ENCODE results near the gene CIB4.

The CIB4 gene

DNA sequence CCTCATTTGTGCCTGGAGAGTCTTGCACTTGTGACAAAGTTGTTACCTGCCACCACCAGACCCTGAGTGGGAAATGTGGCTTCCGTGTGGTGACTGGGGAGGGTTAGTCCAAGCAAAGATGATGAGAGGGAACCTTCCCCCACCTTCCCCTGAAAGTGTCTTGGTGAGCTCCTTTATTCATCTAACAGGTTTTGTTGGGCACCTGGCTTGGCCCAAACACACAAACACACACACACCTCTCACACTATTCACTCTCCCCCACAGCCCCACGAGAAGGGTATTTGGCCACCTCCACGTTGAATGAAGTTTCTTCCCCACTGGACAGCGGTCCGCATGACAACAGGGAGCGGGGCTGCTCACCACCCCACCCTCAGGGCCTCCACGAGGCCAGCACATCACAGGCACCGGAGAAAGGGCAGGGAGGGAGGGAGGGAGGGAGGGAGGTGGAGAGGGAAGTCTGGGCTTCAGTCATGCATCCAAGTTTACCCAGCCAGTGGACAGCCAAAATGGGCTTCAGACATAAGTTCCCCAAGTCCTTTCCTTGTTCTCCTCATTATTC lies 1.4 kb downstream of the CIB4 start:
- DNase-seq: no peak

DNA sequence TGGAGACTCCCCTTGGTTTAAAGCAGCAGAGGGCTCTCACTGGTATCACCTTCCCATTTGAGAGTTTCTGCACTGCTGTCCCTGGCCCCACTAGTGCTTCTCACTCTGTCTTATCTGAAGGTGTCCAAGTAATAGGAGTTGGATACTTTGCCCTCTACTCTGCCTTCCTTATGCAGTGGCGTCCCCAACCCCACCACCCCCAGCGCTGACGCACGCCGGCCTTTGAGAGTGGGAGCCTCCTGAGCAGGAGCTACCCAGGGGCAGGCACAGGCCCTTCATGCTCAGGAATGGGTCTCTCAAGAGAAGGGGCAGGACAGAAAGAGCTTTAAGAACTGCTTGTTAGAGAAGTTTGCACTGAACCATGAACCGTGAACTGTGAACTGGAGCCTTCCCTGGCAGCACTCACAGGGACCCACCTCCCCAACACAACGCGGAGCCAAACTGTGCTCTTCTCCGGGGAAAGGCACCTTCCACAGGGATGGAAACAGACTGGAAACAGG lies 3.3 kb downstream of the CIB4 start:
- DNase-seq: no peak

DNA sequence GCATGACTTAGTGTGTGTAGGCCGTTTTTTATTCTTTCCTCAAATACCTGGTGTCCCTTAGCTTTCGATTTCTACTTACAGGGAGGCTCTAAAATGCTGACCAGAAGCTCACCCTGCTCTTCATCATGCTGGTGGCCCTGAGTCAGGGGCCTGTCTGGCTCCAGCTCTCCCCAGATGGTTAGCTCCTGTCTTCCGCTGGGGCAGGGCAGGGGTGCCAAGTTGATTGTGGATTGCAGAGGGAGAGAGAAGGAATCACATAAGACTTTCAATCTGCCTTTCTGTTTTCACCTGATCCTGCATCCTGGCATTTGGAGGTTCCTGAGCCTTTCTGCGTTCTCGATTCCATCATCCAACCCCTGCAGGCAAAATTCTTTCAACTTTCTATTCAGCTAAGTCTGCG lies 4.2 kb downstream of the CIB4 start:
- DNase-seq: no peak

DNA sequence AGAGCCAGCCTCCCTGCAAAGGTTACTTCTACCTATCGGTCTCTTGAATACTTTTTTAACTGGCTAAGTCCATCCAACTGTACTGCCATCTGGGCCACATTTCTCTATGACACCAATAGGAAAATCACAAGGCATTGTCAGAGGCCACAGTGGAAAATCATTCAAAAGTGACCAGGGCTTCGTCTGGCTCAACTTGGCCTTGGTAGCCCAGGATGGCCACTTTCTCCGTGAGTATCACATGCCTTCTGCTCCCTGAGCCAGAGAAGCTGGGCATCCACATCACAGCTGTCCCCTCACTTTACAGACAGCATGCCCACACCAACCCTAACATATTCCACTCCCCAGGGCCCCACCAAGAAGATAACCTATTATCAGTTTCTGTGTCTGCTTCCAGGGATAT lies 5.8 kb downstream of the CIB4 start:
- no peak for DNase-seq

DNA sequence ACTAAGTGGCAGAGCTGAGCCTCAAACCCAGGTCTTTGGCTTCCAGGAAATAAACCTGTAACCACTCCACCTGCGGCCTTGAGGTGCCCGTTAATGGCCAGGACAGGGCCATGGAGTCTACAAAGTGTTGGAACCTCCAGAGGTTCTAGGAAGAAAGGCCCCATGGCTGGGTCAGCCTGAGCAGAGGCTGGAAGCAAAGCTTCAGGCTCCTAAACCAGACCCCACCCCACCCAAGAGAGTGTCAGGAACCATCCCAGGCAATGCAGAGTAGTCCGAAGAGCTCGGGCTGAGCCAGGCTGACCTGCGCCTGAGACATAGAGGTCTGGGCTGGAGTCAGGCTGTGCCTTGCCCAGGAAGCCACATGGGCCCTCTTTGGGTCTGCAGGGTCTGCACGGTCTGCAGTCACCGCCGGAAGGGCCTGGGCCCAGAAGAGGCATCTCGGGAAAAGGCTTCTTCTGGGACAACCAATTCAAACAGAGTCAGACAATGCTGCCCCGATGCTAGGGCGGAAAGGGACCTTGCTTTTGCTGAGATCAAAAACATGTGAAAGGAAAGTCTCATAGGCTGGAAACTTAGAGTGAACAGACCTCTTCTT lies 6.4 kb downstream of the CIB4 start:
- DNase-seq: no peak

DNA sequence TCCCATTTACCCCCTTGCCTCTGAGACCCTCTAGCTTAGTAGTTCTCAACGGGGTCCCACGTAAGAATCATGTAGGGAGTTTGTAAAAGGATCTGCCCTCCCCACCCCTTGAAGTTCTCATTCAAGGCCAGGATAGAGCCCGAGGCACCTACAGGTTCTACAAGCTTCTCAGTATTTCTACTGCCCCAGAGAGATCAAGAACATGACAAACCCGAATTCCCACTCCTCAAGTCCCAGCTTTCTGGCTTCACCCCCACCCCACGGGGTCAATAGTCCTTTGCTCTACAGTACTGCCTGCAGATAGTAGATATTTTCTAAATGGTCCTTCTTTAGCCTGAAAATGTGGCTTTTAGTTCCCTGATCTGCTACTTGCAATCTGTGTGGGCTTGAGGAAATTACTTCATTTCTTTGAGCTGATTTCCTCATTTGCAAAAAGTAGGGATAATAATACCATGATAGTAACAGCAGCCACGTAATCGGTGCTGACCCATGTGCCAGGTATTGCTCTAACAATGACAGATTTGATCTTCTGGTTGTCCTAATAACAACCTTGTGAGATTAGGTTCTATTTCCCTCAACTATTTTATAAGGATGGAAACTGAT lies 7.1 kb downstream of the CIB4 start:
- DNase-seq: no peak

DNA sequence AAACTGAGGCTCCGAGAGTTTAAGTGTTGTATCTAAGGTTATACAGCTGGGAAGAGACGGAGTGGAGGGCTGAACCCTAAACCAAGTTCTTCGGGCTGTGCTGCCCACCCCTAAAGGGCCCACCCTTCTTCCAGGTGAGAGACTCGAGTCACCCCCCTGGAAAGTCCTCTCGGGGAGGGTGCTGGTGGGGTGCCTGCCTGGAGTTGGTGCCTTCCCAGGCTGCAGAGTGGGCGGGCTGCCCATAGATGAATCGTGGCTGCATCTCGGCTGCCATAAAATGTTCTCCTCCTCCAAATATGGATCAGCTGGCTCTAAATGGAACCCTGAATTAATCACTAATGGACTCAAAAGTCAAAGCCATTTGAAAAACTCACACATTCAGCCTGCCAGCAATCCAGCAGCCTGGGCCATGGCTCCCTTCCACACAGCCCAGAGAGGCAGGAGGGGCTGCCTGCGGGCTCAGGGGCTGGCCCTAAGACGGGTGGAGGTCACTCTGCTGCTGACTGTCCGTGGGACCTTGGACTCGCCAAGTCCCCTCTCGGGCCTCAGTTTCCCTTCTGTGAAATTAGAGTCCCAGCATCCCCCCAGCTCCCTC lies 7.7 kb downstream of the CIB4 start:
- DNase-seq: no peak

DNA sequence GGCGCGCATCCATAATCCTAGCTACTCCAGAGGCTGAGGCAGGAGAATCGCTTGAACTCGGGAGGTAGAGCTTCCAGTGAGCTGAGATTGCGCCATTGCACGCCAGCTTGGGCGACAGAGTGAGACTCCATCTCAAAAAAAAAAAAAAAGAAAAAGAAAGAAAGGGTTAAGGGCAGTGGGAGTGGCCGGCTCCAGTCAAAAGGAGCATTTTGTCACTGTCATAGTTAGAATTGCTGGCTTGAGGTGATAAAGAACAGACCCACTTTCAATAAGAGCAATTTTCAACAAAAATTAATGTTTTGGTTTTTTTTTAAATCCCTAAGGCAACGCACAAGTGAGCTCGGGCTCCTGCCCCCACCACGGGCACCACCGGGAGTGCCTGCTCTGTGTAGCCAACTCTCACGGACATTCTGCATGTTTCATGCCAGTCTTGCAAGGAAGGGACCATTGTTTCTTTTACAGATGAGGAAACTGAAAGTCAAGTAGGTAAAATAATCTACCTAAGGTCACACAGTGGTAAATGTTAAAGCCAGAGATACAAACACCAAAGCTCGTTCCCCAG lies 8.5 kb downstream of the CIB4 start:
- no peak for DNase-seq

DNA sequence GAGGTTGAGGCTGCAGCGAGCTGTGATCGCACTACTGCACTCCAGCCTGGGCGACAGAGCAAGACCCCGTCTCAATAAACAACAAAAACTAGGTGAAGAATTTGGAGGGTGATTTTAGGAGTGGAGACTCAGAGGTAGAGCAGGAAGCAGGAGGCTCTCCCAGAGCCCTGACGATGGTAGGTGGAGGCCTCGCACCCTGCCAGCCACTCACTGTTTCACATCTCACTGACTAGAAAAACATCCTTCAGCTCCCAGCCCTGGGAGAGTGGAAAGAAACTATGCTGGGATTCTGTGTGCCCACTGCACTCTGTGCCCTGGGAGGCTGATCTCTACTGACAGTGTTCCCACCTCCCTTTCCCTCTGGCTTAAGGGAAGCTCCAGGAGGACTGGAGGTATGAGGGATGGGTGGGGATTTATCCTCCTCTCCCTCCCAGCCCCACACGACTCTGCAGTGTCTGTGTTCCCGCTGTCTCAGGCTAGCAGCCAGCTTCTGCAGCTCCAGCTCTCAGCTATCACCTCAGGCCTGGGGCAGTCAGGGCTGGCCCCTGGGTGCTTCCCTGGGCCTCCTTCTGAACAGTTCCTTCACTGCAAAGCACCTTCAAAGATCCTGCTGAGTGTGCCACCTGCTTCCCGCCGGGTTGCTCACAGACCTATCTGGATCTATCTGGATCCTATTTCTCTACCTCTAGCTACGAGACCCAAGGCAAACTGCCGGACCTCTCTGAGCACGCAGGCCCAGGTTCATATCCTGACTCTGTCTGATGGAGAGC lies 9.6 kb downstream of the CIB4 start:
- no peak for DNase-seq

DNA sequence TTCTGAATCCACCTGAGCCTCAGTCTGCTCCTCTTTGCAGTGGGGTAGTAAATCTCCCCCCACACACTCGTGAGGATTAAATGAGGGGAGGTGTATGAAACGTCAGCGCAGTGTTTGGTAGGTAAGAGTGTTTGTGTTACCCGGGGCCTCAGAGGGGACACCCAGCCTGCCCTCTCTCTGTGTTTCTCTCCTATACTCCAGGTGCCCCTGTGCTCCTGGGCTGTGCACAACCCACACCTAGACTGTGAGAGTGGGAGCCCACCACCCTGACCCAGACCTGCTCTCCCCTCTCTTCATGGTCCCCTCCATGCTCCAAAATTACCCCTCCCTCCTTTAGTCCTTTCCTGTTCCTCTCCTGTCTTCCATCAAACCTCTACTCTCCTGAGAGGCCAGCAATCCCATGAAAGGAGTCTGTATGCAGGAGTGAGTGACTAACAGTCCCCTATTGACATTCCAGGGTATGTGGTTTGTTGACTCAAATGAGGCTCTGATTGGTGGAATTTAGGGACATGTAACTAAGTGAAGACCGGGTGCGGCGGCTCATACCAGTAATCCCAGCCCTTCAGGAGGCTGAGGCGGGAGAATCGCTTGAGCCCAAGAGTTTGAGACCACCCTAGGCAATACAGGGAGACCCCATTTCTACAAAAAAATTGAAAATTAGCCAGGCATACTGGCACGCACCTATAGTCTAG lies 10.4 kb downstream of the CIB4 start:
- no peak for DNase-seq

DNA sequence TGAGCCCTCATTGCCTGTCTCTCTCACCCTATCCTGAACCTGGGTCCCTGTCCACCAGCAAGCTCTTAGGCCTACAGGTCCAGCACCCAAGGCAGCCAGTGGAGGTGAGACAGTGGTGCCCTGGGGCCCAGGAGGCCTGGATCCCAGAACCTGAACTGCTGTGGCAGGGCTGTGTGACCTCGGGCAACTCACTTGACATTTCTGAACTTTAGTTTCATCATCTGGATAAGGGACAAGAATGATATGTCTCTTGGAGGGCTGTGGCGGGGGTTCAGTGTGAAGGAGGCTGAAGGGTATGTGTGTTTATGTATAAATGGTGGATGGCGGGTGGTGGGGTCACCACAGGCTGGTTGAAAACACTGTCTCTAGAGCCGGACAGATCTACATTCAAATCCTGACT lies 10.9 kb downstream of the CIB4 start:
- no peak for DNase-seq

DNA sequence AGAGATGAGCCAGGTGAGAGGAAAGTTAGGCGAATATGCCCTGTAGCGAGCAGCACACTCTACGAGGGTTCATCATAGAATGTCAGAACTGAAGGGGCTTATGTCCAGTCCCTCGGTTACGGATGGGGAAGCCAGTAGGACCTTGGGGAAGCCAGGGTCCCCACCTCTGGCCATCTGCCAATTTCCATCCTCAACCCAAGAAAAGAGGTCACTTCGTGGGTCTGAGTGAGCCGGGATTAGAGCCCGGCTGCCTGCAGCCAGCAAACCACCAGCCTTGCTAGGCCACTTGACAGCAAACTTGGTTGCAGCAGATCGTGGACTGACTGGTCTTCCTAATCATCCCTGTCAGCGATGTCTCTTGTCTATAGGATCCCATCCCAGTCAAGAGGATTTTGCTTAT lies 11.4 kb downstream of the CIB4 start:
- DNase-seq: no peak

DNA sequence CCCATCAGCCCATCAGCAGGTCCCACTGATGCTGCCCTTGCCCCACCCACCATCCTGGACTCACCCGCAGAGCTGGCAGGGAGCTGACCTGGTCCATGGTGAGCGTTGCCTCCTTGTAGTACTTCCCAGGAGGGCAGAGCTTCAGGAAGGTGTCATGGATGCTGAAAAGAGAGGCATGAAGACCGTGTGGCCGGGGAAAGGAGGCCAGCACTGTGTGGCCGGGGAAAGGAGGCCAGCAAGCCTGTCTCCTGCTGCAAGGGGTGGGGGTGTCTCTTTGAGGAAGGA lies 11.9 kb downstream of the CIB4 start:
- no peak for DNase-seq

DNA sequence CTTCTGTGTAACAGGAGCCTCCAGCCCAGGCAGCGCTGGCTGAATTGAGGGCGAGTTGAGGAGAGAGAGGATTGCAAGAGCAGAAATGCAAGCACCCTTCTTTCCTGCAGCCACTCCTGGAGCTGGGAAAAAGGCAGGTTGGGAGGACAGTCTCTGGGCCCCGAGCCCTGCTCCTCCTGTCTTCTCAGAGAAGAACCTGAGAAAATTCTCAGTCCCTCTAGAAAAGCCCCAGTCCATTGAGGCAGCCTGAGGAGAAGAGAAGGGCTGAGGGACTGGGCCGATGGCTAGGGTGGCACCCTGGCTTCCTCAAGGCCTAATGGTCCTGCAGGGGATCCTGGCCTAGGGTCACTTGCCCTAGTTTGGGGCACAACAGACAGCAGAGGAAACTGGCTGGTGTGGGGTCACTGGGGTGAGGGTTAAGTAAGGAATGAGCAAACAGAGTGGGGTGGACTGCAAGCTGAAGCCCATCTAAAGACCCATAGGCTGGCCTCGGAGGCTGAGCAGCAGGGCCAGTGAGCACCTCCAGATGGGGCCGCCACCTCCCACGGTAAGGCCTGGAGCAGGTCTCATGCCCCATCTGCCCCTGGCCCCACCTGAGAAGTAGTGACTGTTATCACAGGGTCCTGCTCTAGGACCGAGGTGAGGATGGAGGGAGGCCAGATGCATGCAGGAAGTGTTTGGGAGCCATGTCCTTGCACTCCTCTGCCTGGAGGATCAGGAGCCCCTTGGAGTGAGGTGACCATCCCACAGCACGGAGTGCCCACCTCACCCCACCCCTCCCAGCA lies 12.4 kb downstream of the CIB4 start:
- no peak for DNase-seq

DNA sequence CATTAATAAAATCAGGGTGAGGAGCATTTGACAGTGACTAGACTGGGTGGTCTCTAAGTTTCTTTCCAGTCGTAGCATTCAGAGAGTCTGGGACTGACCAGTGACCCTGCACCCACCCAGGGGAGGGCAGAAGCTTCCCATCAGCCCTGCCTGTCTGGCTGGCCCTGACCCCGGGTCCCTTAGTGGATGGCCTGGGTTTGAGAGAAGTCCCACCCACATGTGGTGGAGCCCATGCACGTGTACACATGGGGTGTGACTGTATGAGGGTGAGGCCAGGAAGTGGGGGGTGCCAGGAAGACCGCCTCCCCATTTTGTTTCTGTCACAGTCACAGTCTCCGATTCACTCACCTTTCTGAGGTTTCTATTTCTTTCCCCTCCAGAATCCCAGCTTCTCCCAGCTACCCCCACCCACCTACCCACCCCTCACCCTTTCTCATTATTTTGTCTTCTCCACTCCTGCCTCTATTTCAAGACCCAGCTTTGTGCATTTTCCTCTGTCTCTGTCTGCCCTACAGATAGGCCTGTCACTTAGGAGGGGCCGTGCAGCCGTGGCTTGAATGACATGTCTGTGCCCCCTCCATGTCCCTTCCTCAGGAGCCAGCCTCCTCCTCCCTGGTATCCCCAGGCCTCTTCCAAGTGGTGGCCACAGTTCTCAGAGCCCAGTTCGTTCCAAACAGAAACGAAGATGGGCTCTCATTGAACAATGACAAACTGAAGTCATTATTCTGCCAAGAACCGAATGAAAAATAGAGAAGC lies 13.6 kb downstream of the CIB4 start:
- no peak for DNase-seq

DNA sequence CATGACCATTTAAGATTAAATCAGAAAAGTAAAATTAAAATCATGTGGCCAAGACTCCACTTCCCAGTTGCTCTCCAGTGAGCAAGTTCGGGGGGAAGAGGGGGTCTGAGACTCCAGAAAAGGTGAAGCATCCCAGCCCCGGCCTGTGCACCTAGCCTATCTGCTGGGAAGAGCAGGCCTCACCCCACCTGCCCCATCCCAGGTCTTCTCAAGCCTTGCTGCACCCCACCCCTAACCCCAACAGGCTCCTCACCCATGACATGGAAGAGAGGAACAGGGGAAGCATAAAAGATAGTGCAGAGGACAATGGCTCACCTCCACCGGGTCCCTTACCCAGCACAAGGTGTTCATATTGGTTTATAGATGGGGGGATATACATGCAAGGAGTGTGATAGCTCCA lies 14.6 kb downstream of the CIB4 start:
- DNase-seq: no peak

DNA sequence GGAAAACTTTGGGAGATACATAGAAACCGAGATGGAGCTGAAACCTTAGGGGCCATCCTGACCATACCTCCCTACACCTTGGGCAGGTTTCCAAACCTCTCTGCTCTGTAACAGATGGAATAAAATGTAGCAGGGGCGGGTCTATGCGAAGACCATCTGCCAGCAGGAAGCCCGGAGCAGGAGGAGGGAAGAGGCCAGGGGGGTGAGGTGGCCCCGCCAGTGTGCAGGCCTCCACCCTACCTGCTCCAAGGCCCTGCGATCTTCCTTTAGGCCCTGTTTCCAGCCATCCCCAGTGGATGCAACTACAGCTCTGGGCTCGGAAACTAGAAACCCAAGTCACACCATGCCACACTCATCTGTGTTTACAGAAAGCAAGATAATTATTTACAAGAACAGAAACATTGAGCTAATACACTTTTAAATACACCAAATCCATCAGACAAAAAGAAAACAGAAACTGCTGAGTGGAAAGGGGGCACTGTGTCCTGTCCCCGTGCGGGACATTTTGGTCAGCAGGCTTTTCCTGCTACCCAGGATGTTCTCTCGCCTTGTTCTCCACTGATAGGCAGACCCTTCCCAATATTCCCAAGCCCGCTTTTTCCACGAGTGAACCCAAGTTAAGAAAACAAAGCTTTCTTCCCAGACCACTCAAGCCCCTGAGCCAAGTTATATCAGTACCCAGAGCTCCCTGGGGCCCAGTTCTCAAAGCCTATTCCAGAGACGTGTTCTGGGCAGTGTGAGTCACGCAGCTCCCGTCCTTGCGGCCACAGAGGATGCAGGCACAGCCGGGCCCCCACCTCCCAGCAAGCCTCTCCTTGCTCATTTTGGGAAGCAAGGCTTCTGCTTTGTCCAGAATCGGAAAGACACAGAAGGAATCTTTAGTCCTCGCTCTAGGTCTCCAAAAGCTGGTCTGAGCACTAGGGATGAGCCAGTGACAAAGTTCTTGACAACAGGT lies 17.3 kb downstream of the CIB4 start:
- no peak for DNase-seq

DNA sequence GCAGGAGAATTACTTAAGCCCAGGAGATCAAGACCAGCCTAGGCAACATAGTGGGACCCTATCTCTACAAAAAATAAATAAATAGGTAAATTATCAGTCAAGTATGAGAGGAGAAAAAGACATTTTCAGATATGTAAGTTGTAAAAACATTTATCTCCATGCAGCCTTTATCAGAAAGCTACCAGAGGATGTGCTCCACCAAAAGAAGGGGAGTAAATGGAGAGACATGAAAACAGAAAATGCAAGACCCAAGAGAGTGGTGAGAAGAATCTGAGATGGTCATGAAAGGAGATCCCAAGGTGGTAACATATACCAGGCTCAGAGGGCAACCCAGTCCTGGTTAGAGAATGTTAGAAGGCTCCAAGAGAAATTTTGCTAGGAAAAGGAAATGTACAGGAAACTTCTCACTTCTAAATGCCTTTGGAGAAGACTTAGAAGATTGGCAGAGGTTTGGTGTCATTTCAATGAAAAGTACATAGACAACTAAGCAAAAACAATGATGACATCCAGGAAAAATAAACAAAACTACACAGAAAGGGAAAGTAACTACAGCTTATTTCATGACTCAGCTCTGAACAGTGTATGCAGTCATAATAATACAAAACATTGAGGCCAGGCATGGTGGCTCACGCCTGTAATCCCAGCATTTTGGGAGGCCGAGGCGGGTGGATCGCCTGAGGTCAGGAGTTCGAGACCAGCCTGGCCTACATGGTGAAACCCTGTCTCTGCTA lies 19.5 kb downstream of the CIB4 start:
- no peak for DNase-seq

DNA sequence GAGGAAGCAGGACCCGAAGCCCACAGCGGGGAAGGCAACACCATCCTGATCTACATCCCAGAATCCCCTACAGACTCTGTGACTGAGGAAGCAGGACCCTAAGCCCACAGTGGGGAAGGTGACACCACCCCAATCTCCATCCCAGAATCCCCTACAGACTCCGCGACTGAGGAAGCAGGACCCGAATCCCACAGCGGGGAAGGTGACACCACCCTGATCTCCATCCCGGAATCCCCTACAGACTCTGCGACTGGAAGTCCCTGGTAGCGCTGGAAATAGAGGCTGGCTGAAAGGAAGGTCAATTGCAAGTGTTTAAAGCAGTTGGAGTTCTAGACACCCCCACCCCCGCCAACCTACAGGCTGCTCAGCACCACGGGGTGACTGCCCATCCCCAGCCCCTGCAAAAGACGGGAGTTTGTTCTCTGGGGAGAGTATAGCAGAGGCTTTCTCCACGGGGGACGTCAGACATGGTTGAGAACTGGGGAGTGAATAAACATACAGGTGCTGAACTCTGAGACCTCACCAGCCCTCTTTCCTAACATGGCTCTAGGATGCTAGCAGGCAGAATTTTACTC lies 21.0 kb downstream of the CIB4 start:
- no peak for DNase-seq
